Measurements from ENCODE around the gene MUC4. TPM values are rescaled to one million over a fixed set of nuclear protein-coding genes. Genes with fewer than 3 reads are reported as not detected.
A peak's percentile ranks its signal among the peaks of the same experiment; 100 is the strongest.

Gene MUC4
- total RNA-seq, 2 experiments from 2014 or later = 0.03 to 0.26 TPM

DNA sequence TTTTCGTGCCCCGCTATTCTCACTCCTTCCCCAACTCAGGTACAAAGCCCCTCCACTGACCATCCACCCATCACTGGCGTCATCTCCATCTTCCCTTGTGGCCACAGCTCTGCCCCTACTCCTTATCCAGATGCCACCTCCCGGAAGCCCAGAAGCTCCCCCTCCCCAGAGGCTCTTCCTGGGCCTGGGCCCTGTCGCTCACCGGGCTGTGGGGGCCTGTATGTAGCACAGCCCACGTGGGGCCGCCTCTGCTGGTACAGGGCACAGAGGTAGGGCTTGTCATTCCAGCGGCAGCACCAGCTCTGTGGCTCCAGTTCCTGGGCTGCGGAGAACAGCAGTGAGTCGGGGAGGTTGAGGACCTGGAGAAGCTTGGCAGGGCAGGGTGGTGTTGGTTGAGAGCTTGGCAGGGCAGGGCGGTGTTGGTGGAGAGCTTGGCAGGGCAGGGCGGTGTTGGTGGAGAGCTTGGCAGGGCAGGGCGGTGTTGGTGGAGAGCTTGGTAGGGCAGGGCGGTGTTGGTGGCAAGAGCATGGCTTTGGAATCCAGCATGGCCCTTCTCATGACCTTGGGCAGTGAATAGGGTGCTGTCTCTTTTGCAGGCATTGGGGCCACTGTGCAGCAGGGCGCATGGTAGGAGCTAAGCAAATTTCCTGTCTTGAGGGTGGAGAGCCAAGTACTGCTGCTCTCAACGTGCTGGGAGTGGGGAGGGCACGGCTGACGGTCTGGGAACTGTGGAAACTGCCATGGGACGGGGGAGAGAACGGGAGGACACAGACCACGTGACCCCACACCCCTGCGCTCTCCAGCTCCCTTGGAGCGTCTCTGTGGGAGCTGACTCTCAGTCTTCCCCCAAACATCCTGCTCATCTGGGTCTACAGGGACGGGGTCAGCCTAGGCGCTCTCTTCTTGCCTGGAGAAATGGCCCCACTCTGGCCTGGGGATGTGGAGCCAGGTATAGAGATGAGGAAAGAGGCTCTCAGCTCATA lies 47.6 kb downstream of the MUC4 start:
- Mint-ChIP-seq H3K4me1 (peaks cover 3% of the 10 kb centered on the region), H3K27me3 (peaks cover 28% of the 10 kb centered on the region), H3K4me3 (no peak overlapping the region), H3K9me3 (ENCODE audit: low read depth) (peaks cover 3% of the 10 kb centered on the region), H3K27ac (no peak overlapping the region), H3K36me3 (no peaks in the 10 kb centered on the region)
- ATAC-seq = no peak
- CTCF ChIA-PET = no interaction called here
- DNase-seq = no peak

GRCh38 chr3:195763076-195763830 lies 48.5 kb downstream of the MUC4 start:
- peaks cover 3% of the 10 kb centered on the region for H3K4me1 Mint-ChIP-seq
- no peak for ATAC-seq
- CTCF ChIA-PET = no interaction called here

DNA sequence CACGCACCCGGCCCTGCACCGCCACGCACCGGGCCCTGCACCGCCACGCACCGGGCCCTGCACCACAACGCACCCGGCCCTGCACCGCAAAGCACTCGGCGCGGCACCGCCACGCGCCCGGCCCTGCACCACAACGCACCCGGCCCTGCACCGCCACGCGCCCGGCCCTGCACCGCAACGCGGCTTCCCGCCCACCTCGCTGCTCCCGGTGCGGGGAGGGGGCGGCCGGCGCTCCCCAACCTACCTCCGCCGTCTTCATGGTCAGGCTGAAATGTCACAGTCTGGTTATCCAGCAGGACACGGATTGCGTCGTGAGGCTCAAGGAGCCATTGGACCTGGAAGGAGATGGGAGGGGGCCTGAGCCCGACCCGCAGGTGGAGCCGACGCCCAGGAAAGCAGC lies 49.1 kb downstream of the MUC4 start:
- ATAC-seq (no peak), DNase-seq (no peak)
- H3K9me3 Mint-ChIP-seq (ENCODE audit: low read depth) = no peaks in the 10 kb centered on the region
- no peak overlapping the region for H3K4me3 Mint-ChIP-seq
- no peaks in the 10 kb centered on the region for H3K36me3 Mint-ChIP-seq
- no peak overlapping the region for H3K27ac Mint-ChIP-seq
- peaks cover 3% of the 10 kb centered on the region for H3K4me1 Mint-ChIP-seq
- CTCF ChIA-PET = no interaction called here
- peaks cover 38% of the 10 kb centered on the region for H3K27me3 Mint-ChIP-seq

More at GRCh38 chr3:195763076-195763830, 48.5 kb downstream of the MUC4 start:
- Mint-ChIP-seq H3K9me3 (ENCODE audit: low read depth) (peaks cover 3% of the 10 kb centered on the region), H3K36me3 (no peaks in the 10 kb centered on the region), H3K27ac (no peak overlapping the region), H3K27me3 (peaks cover 33% of the 10 kb centered on the region), H3K4me3 (no peak overlapping the region)
- DNase-seq = no peak

DNA sequence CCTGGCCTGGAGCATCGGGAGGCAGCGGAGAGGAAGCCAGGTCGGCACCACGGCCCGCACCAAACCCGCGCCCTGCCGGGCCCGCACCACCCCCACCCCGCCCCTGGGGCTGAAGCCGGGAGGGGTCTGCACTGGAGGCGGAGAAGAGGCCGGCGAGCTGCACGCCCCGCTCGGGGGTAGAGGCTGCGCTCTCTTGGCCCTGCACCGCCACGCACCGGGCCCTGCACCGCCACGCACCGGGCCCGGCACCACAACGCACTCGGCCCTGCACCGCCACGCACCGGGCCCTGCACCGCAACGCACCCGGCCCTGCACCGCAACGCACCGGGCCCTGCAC lies 49.5 kb downstream of the MUC4 start:
- H3K36me3 Mint-ChIP-seq = no peaks in the 10 kb centered on the region
- no peaks in the 10 kb centered on the region for H3K9me3 Mint-ChIP-seq (ENCODE audit: low read depth)
- ATAC-seq (no peak), DNase-seq (no peak)
- no peak overlapping the region for H3K27ac Mint-ChIP-seq
- H3K4me3 Mint-ChIP-seq = no peak overlapping the region
- H3K4me1 Mint-ChIP-seq = peaks cover 3% of the 10 kb centered on the region
- peaks cover 39% of the 10 kb centered on the region for H3K27me3 Mint-ChIP-seq
- CTCF ChIA-PET = no interaction called here

DNA sequence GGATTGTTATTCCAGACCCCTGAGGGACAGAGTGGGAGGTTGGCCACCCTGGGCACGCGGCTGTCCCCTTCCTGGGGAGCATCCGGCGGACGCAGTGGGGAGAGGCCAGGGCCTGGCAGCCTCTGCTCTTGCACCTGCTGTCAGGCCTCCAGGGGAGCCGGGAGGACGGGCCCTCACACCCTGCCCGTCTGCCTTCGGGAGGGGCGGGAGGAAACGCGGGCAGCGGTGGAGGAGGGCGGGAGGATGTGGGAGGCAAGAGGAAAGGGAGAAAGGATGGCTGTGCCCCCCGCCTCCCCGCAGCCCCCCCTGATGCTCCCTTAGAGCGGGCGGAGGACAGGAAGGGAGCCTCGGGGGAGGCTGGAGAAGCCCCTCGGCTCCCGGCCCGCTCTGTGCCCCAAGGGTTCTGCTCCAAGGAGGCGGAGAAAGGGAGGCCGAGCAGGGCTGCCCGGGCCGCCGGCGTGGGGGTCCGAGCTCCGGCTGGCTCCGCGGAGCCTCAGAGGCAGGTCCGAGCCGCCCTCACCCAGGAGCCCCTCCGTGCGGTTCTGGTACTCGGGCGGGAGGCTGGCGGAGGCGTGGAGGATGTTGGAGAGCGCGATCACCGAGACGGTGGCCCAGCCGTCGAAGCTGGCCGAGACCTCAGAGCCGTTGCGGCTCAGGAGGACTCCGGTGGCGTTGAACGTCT lies 50.0 kb downstream of the MUC4 start:
- ATAC-seq (no peak), DNase-seq (no peak)
- Mint-ChIP-seq H3K36me3 (no peaks in the 10 kb centered on the region), H3K4me3 (no peak overlapping the region), H3K27ac (no peak overlapping the region), H3K9me3 (ENCODE audit: low read depth) (no peaks in the 10 kb centered on the region), H3K27me3 (peaks cover 43% of the 10 kb centered on the region), H3K4me1 (peaks cover 7% of the 10 kb centered on the region)
- CTCF ChIA-PET = no interaction called here

DNA sequence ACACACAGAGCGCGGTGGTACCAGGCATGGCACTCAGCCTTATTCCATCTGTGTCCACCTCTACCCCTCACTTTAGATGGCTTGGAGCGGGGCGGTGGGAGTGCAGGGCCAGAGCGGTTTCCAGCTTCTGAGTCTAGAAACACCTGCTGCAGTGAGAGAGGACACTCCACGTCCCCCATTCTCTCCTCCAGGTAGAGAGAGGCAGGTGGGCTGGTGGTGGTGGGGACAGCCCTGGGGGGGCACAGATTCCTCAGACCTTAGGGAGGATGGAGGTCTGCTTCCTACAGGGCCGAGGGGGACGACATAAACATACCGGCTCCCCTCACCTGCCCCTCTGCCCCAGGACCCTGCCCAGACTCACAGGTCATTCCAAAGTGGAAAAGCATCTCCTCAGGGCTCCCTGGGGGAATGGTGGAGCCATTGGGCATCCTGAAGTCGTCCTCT lies 50.6 kb downstream of the MUC4 start:
- CTCF ChIA-PET = no interaction called here
- Mint-ChIP-seq H3K27me3 (peaks cover 46% of the 10 kb centered on the region), H3K9me3 (ENCODE audit: low read depth) (no peaks in the 10 kb centered on the region), H3K27ac (no peak overlapping the region), H3K4me3 (no peak overlapping the region), H3K4me1 (peaks cover 9% of the 10 kb centered on the region), H3K36me3 (no peaks in the 10 kb centered on the region)
- ATAC-seq (no peak), DNase-seq (no peak)

DNA sequence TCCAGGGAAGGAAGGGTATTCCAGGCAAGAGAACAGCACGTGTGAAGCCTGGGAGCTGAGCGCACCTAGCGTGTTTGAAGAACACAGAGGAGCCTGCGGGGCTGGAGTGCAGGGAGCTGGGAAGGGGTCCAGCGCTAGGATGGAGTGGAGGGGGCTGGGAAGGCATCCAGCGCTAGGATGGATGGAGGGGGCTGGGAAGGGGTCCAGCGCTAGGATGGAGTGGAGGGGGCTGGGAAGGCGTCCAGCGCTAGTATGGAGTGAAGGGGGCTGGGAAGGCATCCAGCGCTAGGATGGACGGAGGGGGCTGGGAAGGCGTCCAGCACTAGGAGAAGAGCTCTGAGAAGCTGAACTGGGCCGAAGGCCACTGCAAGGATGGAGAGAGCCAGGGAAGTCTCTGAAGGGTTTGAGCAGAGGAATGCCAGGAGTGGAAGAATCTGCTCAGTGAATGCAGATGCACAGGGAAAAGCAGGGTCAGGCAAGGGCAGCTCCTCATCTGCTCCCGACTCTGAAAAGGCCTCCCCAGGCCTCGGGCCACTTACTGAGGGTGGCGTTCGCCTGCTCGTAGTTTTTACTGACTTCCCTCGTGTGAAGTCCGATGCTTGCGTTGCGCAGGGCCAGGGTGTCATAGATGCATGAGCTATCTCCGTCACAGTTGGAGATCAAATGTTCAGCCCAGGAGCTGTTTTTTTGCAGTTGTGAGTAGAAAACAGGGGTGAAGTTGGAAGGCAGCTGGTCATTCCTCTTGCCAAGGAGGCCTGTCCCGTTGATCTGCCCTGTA lies 51.2 kb downstream of the MUC4 start:
- CTCF ChIA-PET = no interaction called here
- H3K4me1 Mint-ChIP-seq = peaks cover 14% of the 10 kb centered on the region
- DNase-seq (no peak), ATAC-seq (no peak)
- H3K9me3 Mint-ChIP-seq (ENCODE audit: low read depth) = no peaks in the 10 kb centered on the region
- no peak overlapping the region for H3K27ac Mint-ChIP-seq
- peaks cover 51% of the 10 kb centered on the region for H3K27me3 Mint-ChIP-seq
- H3K4me3 Mint-ChIP-seq = no peak overlapping the region
- H3K36me3 Mint-ChIP-seq = no peaks in the 10 kb centered on the region

DNA sequence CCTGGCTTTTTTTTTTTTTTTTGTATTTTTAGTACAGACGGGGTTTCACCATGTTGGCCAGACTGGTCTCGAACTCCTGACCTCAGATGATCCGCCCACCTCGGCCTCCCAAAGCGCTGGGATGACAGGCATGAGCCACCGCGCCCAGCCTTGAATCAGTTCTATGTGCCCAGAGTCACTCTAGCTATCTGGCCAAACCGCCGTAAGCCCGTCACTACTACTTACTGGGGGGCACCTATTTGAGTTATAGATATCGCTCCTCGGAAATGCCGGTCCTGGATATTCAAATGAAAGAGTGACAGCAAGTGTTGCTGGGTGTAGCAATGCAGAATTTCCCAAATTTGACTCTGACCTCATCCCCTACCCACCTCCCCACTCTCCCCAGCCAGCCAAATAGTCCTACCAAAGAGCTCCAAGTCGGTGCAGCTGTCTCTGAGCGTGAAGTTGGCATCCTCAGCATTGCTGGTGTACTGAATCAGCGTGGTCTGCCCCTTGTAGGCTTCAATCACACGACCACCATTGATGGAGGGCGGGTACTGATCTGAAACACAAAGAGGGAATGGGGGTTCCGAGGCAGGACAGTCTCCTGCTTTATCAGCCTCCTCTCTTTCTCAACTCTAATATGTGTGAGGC lies 52.9 kb downstream of the MUC4 start:
- Mint-ChIP-seq H3K4me3 (no peak overlapping the region), H3K9me3 (ENCODE audit: low read depth) (no peaks in the 10 kb centered on the region), H3K36me3 (no peaks in the 10 kb centered on the region), H3K4me1 (peaks cover 14% of the 10 kb centered on the region), H3K27ac (no peak overlapping the region), H3K27me3 (peaks cover 51% of the 10 kb centered on the region)
- CTCF ChIA-PET = no interaction called here
- ATAC-seq = no peak
- DNase-seq = no peak

GRCh38 chr3:195757827-195758226 lies 53.9 kb downstream of the MUC4 start:
- ATAC-seq = no peak
- H3K9me3 Mint-ChIP-seq (ENCODE audit: low read depth) = no peaks in the 10 kb centered on the region
- no peak overlapping the region for H3K27ac Mint-ChIP-seq
- DNase-seq = no peak
- peaks cover 47% of the 10 kb centered on the region for H3K27me3 Mint-ChIP-seq
- CTCF ChIA-PET = no interaction called here
- peaks cover 20% of the 10 kb centered on the region for H3K4me1 Mint-ChIP-seq
- H3K36me3 Mint-ChIP-seq = no peaks in the 10 kb centered on the region
- H3K4me3 Mint-ChIP-seq = no peak overlapping the region

DNA sequence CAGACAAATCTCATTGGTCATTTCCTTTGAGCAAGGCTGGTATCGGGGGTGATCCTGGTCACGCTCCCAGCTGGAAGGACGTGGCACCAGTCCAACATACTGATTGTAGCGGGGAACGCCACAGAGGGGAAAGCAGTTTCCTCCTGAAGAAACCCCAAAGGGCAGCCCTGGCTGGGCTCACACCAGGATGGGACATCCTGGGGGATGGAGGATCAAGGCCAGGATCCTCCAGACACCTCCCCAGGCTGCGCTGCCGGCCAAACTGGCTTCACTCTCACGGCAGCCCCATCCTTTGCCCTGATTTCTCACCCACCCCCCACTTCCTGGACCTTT lies 54.3 kb downstream of the MUC4 start:
- Mint-ChIP-seq H3K27me3 (peaks cover 47% of the 10 kb centered on the region), H3K9me3 (ENCODE audit: low read depth) (no peaks in the 10 kb centered on the region), H3K4me1 (peaks cover 20% of the 10 kb centered on the region), H3K4me3 (no peak overlapping the region), H3K36me3 (no peaks in the 10 kb centered on the region), H3K27ac (no peak overlapping the region)
- ATAC-seq (no peak), DNase-seq (no peak)
- CTCF ChIA-PET = no interaction called here

DNA sequence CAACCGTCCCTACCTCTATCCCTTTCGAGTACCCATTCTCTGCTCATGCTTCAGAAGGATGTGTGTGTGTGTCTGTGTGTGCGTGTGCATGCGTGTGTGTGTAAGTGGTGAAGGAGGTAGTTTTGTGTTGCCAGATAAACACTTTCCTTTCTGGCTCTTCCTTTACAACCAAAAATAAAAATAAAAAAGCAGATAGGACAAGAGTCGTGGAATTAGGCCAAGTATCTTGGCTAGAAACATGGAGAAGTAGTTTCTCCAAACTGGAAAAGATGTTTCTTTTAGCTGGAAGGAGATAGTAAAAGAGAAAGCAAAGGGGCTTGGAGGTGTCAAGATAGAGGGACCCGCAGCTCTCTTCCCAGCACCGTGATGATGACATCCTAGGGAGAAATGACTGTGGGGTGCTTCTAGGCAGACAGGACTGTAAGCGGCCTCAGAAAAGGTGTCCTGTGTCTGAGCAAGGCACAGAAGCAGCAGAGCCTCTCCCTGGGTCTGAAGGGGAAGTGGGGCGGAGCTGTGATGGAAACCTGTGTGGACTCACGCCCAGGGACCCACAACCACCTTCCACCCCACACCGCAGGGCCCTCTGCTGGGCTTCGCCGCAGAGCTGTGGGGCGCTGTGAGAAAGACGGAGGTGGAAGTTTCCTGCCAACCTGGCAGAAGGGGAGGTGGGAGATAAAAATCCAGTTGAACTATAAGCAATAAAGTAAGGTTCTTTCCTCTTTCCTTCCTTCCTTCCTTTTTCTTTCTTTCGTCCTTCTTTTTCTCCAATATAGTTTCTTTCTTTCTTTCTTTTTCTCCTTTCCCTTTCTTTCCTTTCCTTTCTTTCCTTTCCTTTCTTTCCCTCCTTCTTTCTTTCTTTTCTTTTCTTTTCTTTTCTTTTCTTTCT lies 55.7 kb downstream of the MUC4 start:
- H3K4me1 Mint-ChIP-seq = peaks cover 17% of the 10 kb centered on the region
- CTCF ChIA-PET = interaction anchor here (1.1 to 1.4 kb wide), 3 partner anchors 47 to 94 kb away, joined by 3 to 4 read pairs (median 4); no protein-coding TSS in a partner anchor
- peak; percentile 80 for ATAC-seq
- no peak overlapping the region for H3K4me3 Mint-ChIP-seq
- no peak overlapping the region for H3K27ac Mint-ChIP-seq
- H3K36me3 Mint-ChIP-seq = no peaks in the 10 kb centered on the region
- H3K27me3 Mint-ChIP-seq = peaks cover 41% of the 10 kb centered on the region
- DNase-seq = peak; percentile 69
- H3K9me3 Mint-ChIP-seq (ENCODE audit: low read depth) = no peaks in the 10 kb centered on the region

DNA sequence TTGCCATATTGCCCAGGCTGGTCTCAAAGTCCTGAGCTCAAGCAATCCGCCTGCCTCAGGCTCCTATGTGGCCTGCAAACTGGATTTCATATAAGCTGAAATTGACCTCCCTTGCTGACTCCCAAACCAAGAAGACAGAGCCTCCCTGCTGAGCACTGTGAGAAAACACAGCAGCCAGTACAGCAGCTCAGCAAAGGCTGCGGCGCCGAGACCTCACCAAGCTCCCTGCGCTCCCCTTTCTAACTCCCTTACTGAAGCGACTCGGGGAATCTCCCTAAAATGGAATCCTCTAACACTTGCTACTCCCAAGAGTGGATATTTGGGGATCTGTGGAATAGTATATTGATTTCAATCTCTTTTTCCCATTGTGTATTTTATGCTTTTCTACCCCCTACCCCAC lies 56.3 kb downstream of the MUC4 start:
- no peak for DNase-seq
- peaks cover 35% of the 10 kb centered on the region for H3K27me3 Mint-ChIP-seq

More for the DNA sequence above, 56.3 kb downstream of the MUC4 start:
- no peak overlapping the region for H3K27ac Mint-ChIP-seq
- H3K4me1 Mint-ChIP-seq = peaks cover 17% of the 10 kb centered on the region
- H3K36me3 Mint-ChIP-seq = no peaks in the 10 kb centered on the region
- no peak for ATAC-seq
- H3K4me3 Mint-ChIP-seq = no peak overlapping the region
- CTCF ChIA-PET = interaction anchor here (1.2 kb wide), 1 partner anchor 95 kb away, joined by 4 read pairs; no protein-coding TSS in a partner anchor
- H3K9me3 Mint-ChIP-seq (ENCODE audit: low read depth) = no peaks in the 10 kb centered on the region

Data from activated CD8-positive, alpha-beta memory T cell treated with anti-CD3 and anti-CD28 coated beads, Interleukin-2, amount 10 ng/mL, durations not matched to agents 7 days and 5 days (primary cell).